Bronchial epithelial cell (primary cell): Measurements from ENCODE around the gene FBXO42. TPM values are rescaled to one million over a fixed set of nuclear protein-coding genes. Genes with fewer than 3 reads are reported as not detected.

Experiments used
- DNase-seq: peaks from one replicate; pipeline ENCODE4 v3.0.0-alpha.2; 2010; ENCODE audit warnings: low read depth
- FAIRE-seq: peaks from 2 replicates; lab custom pipeline; 2011; peaks lifted over from hg19 to GRCh38; lab: Jason Lieb, UNC
- H3K27me3 ChIP-seq: 2 replicates; pipeline ENCODE4 v1.5.1; 2011; ENCODE audit warnings: low read length; ENCODE audit not compliant: control insufficient read depth, insufficient read depth
- H3K36me3 ChIP-seq: 2 replicates; pipeline ENCODE4 v1.5.1; 2011; ENCODE audit warnings: low read length; ENCODE audit not compliant: control insufficient read depth, insufficient read depth
- H3K4me3 ChIP-seq: 2 replicates; pipeline ENCODE4 v1.5.1; 2011; ENCODE audit warnings: mild to moderate bottlenecking, low read depth, low read length, control low read depth
- CTCF ChIP-seq: IDR thresholded peaks from 2 replicates; pipeline ENCODE4 v1.5.1; 2011; ENCODE audit warnings: mild to moderate bottlenecking, moderate library complexity, low read length, control low read depth, inconsistent platforms; ENCODE audit not compliant: insufficient read depth, severe bottlenecking
- total RNA-seq: library from RNA; depleted of rRNA; stranded (reverse); fragments of >200 nt; gene quantifications from 2 replicates; pipeline ENCODE4 v1.2.1, GENCODE V29; 2014

FBXO42 gene
- total RNA-seq, 1 donor from 2014 or later: 10.8 TPM

DNA sequence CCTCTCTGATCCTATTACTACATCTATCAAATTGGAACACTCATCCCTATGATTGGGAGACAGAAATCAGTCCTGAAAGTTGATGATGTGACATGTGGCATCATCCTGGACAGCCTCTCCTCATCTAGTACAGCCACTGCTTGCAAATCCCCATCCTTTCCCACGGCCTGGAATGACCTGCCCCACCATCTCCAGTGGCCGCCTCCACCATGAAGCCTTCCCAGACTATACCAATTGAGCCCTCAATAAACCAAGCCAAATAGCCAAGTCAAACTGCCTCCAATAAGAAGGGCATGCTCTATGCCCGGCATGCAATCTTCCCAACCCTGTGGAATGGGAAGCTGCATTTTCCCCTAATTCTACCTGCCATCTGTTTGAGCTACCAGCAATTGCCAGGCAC, 139.3 kb downstream of the FBXO42 start:
- FAIRE-seq (no peak), DNase-seq (no peak)
- Histone ChIP-seq H3K27me3 (no peaks in the 10 kb centered on the region), H3K36me3 (no peaks in the 10 kb centered on the region), H3K4me3 (no peak overlapping the region)
- no peak for TF ChIP-seq CTCF

- H3K27me3 ChIP-seq: no peaks in the 10 kb centered on the region
- DNase-seq (peak; percentile 41), FAIRE-seq (no peak)
- H3K36me3 ChIP-seq: no peaks in the 10 kb centered on the region
- H3K4me3 ChIP-seq: peak within 1 kb of the TSS; percentile 34
- no peak for TF ChIP-seq CTCF
These were observed 139.9 kb downstream of the FBXO42 start, which contains the start of gene ARHGEF19 for GRCh38 chr1:16212251-16212961. Gene ARHGEF19, minus strand, starts transcription at chr1:16212652. Its CDS starts 3,598 bp downstream, at chr1:16209054.

DNA sequence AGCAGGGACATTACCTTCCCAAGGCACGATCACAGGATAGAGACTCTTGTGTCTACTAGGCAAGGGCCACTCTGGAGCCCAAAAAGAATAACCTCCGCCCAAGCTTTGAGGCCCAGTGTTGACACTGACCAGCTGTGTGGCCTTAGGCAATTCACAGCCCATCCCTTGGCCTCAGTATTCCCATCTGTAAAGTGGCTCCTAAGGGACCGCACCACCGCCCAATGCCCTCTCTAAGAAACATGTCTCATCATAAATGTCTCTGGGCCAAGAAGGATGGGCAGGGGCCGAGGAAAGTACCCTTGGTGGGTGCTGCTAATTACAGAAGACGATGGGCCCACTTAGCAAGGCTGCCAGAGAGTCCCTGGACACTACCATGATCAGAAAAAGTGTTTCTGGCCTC, 140.5 kb downstream of the FBXO42 start:
- peak overlapping the region; percentile 34 for H3K4me3 ChIP-seq

GRCh38 chr1:16210581-16210980, 141.7 kb downstream of the FBXO42 start:
- Histone ChIP-seq H3K36me3 (no peaks in the 10 kb centered on the region), H3K4me3 (no peak overlapping the region), H3K27me3 (no peaks in the 10 kb centered on the region)
- FAIRE-seq: no peak
- TF ChIP-seq CTCF: no peak
- DNase-seq: no peak

More for the DNA sequence above, 140.5 kb downstream of the FBXO42 start:
- H3K36me3 ChIP-seq: no peaks in the 10 kb centered on the region
- FAIRE-seq (no peak), DNase-seq (no peak)
- TF ChIP-seq CTCF: no peak
- no peaks in the 10 kb centered on the region for H3K27me3 ChIP-seq

DNA sequence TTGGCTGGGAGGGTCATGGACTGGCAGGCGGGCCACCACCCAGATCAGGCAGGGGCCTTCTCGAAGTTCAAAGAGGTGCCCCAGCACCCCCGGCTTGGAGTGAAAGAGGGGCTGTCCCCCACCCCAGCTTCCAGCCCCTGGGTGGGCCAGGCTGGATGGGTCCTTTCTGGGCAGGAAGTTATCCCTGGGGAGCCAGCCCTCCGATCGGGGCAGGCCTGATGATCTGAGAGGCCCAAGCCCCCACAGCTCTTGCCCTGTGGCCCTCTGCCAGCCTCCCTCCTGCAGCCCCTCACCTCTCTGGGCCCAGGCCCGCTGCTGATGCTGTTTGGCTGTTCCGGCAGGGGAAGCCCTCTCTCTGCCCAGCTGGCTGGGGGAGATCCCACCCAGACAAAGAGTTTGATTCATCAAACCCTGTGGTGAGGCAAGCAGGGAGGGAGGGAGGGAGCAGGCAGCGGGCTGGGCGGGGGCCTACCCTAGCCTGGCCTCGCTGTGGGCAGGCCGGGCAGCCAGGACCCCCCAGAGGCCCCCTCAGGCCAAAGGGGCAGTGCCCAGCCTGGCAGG, 142.4 kb downstream of the FBXO42 start:
- DNase-seq (no peak), FAIRE-seq (no peak)
- H3K36me3 ChIP-seq: no peaks in the 10 kb centered on the region
- H3K4me3 ChIP-seq: no peak overlapping the region
- no peak for TF ChIP-seq CTCF
- H3K27me3 ChIP-seq: no peaks in the 10 kb centered on the region
